NCI-H526 treated with DMSO at 0.1 percent for 48 hours (cell line): ENCODE data around the gene PTTG2.

Source experiments
- DNase-seq: peaks from one replicate; lab custom pipeline; 2025; lab: John Stamatoyannopoulos, UW

Gene PTTG2

DNA sequence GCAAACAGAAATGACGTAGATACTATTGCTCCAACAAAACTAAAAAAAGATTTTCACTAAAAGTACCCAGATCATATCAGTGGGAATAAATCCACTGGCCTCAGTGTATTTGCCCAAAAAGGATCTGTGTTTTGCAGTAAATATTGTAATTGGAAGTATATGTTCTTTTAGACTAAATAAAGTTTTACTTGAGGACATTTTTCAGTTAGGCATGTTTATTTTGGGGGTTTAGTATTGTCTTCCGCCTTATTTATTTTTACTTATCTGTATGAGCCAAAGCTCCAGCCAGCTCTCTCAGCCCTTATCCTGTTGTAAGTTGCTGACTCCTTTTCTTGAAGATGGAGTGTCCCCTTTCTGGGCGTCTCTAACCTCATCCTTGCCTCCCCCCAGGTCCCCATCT is 49.8 kb downstream of the PTTG2 start:
- no peak for DNase-seq
